ENCODE measurements around the gene PLEKHG1.

PLEKHG1 gene

DNA sequence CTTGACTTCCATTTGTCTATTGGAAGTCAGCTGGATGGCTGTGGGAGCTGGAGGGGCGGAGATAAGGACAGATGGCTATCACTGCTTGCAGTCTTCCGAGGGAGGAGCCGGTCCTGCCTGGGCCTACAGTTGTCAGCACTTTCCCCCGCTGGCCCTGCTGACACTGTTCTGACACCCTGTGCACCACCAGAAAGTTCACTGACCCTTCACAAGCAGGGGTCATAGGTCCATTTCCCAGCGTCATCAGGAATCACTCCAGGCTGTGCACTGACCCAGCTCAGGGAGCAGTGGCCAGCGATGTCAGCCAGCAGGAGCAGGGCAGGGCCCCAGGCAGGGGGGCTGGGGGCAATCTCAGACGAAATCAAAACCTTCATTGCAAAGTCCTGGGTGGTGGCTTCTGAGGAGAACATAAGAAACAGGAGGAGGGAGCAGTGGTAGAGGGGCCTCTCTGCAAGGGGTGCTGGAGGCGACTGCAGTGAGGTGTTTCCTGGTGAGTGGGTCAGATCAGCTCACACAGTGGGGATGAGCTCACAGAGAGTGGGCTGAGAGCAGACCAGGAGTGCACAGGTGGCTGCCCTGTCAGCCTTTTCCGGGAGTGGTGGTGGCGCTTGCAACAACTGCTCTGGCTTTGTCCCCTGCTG lies 26.5 kb upstream of the PLEKHG1 start:
- no peak for ATAC-seq
- TF ChIP-seq, protein P1, sequence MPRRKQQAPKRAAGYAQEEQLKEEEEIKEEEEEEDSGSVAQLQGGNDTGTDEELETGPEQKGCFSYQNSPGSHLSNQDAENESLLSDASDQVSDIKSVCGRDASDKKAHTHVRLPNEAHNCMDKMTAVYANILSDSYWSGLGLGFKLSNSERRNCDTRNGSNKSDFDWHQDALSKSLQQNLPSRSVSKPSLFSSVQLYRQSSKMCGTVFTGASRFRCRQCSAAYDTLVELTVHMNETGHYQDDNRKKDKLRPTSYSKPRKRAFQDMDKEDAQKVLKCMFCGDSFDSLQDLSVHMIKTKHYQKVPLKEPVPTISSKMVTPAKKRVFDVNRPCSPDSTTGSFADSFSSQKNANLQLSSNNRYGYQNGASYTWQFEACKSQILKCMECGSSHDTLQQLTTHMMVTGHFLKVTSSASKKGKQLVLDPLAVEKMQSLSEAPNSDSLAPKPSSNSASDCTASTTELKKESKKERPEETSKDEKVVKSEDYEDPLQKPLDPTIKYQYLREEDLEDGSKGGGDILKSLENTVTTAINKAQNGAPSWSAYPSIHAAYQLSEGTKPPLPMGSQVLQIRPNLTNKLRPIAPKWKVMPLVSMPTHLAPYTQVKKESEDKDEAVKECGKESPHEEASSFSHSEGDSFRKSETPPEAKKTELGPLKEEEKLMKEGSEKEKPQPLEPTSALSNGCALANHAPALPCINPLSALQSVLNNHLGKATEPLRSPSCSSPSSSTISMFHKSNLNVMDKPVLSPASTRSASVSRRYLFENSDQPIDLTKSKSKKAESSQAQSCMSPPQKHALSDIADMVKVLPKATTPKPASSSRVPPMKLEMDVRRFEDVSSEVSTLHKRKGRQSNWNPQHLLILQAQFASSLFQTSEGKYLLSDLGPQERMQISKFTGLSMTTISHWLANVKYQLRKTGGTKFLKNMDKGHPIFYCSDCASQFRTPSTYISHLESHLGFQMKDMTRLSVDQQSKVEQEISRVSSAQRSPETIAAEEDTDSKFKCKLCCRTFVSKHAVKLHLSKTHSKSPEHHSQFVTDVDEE (CRISPR knock-in tag; IDR thresholded peaks at IDR 0.05): no peak
- no peak for TF ChIP-seq ZFP3 (CRISPR knock-in tag; IDR thresholded peaks at IDR 0.05)
- TF ChIP-seq TCF4 (CRISPR knock-in tag; IDR thresholded peaks at IDR 0.05; ENCODE audit: borderline replicate concordance): no peak
- TF ChIP-seq CSRNP3 (CRISPR knock-in tag; IDR thresholded peaks at IDR 0.05): no peak
- TF ChIP-seq OSR1 (CRISPR knock-in tag; IDR thresholded peaks at IDR 0.05): no peak
- TF ChIP-seq SNAI2 (CRISPR knock-in tag; IDR thresholded peaks at IDR 0.05): no peak

GRCh38 chr6:150575836-150576235 lies 23.8 kb upstream of the PLEKHG1 start:
- ATAC-seq: no peak

DNA sequence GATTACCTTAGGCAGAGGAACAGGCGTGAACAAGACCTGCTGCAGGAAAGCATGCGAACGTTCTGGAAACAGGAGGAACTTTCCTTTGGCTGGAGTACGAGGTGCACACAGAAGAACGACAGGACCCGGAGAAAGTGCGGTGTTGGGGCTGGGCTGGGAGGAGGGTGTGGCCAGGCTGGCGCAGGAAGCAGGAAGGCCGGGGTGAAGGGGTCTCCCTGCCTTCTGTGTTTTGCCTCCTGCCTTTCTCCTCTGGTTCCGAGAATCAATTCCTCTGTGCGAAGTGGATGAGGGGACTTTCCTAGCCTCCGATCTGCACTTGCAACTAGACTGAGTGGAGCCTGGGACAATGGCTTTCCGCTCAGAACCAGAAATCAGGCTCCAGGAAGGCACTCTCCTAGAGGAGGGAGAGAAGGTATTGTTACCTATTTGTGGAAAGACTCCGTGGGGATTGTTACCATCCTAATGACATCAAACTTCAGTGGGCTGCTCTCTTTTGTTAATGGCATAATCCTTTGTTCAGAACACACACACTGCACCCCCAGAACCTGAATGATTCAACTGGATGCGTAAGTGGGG lies 22.9 kb upstream of the PLEKHG1 start:
- no peak for ATAC-seq

More at GRCh38 chr6:150575836-150576235, 23.8 kb upstream of the PLEKHG1 start:
- TF ChIP-seq TOX (CRISPR knock-in tag; IDR thresholded peaks at IDR 0.05; ENCODE audit: borderline replicate concordance) (no peak), CSRNP3 (CRISPR knock-in tag; IDR thresholded peaks at IDR 0.05) (no peak), ESRRG (CRISPR knock-in tag; IDR thresholded peaks at IDR 0.05) (no peak), PPARA (CRISPR knock-in tag; IDR thresholded peaks at IDR 0.05; ENCODE audit: borderline replicate concordance) (no peak), ZFP30 (CRISPR knock-in tag; IDR thresholded peaks at IDR 0.05) (no peak), CSDC2 (CRISPR knock-in tag; IDR thresholded peaks at IDR 0.05) (no peak), SNAI2 (CRISPR knock-in tag; IDR thresholded peaks at IDR 0.05) (no peak), ISL1 (CRISPR knock-in tag; IDR thresholded peaks at IDR 0.05) (no peak), ARNTL (CRISPR knock-in tag; IDR thresholded peaks at IDR 0.05; ENCODE audit: borderline replicate concordance, low read depth) (no peak), ZNF70 (CRISPR knock-in tag; IDR thresholded peaks at IDR 0.05) (no peak)
- TF ChIP-seq, protein P1 (CRISPR knock-in tag; IDR thresholded peaks at IDR 0.05): no peak

More for the DNA sequence above, 22.9 kb upstream of the PLEKHG1 start:
- TF ChIP-seq, protein P1 (CRISPR knock-in tag; IDR thresholded peaks at IDR 0.05): no peak
- no peak for TF ChIP-seq GLIS3 (CRISPR knock-in tag; IDR thresholded peaks at IDR 0.05)
- no peak for TF ChIP-seq TOX (CRISPR knock-in tag; IDR thresholded peaks at IDR 0.05; ENCODE audit: borderline replicate concordance)
- no peak for TF ChIP-seq ZFP30 (CRISPR knock-in tag; IDR thresholded peaks at IDR 0.05)
- no peak for TF ChIP-seq ZNF70 (CRISPR knock-in tag; IDR thresholded peaks at IDR 0.05)
- TF ChIP-seq ISL1 (CRISPR knock-in tag; IDR thresholded peaks at IDR 0.05): no peak
- TF ChIP-seq OSR1 (CRISPR knock-in tag; IDR thresholded peaks at IDR 0.05): no peak
- no peak for TF ChIP-seq TCF4 (CRISPR knock-in tag; IDR thresholded peaks at IDR 0.05; ENCODE audit: borderline replicate concordance)
- no peak for TF ChIP-seq BACH2 (CRISPR knock-in tag; IDR thresholded peaks at IDR 0.05; ENCODE audit: borderline replicate concordance)
- TF ChIP-seq ESRRG (CRISPR knock-in tag; IDR thresholded peaks at IDR 0.05): no peak
- no peak for TF ChIP-seq ZNF8 (CRISPR knock-in tag; IDR thresholded peaks at IDR 0.05)
- TF ChIP-seq ARNTL (CRISPR knock-in tag; IDR thresholded peaks at IDR 0.05; ENCODE audit: borderline replicate concordance, low read depth): no peak
- TF ChIP-seq, protein P2, sequence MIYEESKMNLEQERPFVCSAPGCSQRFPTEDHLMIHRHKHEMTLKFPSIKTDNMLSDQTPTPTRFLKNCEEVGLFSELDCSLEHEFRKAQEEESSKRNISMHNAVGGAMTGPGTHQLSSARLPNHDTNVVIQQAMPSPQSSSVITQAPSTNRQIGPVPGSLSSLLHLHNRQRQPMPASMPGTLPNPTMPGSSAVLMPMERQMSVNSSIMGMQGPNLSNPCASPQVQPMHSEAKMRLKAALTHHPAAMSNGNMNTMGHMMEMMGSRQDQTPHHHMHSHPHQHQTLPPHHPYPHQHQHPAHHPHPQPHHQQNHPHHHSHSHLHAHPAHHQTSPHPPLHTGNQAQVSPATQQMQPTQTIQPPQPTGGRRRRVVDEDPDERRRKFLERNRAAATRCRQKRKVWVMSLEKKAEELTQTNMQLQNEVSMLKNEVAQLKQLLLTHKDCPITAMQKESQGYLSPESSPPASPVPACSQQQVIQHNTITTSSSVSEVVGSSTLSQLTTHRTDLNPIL (CRISPR knock-in tag; IDR thresholded peaks at IDR 0.05; ENCODE audit: low read depth): no peak
